Fibroblast of gingiva (primary cell): ENCODE data around the gene EML3.
"Not testable (repeated sequence)": the region's sequence is repeated elsewhere in the genome, so short reads cannot be mapped to it uniquely, and the experiment has no call there.

Experiments
- DNase-seq: peaks from one replicate; pipeline ENCODE4 v3.0.0-alpha.2; 2011; ENCODE audit warnings: low read depth

Gene EML3

GRCh38 chr11:62570903-62571302 is 41.7 kb downstream of the EML3 start:
- not testable (repeated sequence) for DNase-seq

GRCh38 chr11:62569611-62570010 is 43.0 kb downstream of the EML3 start:
- DNase-seq, result peak; percentile 50

- DNase-seq, result no peak
Measured at GRCh38 chr11:62567018-62567633, 45.4 kb downstream of the EML3 start.

GRCh38 chr11:62566247-62566646 is 46.3 kb downstream of the EML3 start:
- DNase-seq, result no peak

- DNase-seq, result no peak
Measured at GRCh38 chr11:62565100-62565802, 47.3 kb downstream of the EML3 start.

GRCh38 chr11:62561677-62562230 is 50.8 kb downstream of the EML3 start:
- DNase-seq, result not testable (repeated sequence)

GRCh38 chr11:62560566-62561103 is 51.9 kb downstream of the EML3 start:
- peak; percentile 98 for DNase-seq

GRCh38 chr11:62559626-62560025 is 52.9 kb downstream of the EML3 start:
- not testable (repeated sequence) for DNase-seq

- DNase-seq, result no peak
Measured at GRCh38 chr11:62559204-62559603, 53.4 kb downstream of the EML3 start.

- DNase-seq, result no peak
Measured at GRCh38 chr11:62558669-62559068, 53.9 kb downstream of the EML3 start.

- no peak for DNase-seq
Measured at GRCh38 chr11:62556875-62557631, 55.5 kb downstream of the EML3 start.

GRCh38 chr11:62556108-62556874 is 56.3 kb downstream of the EML3 start:
- DNase-seq, result peak; percentile 98

- peak; percentile 68 for DNase-seq
Measured at GRCh38 chr11:62555464-62556107, 57.0 kb downstream of the EML3 start.

GRCh38 chr11:62554387-62555167 is 58.0 kb downstream of the EML3 start:
- peak; percentile 52 for DNase-seq

GRCh38 chr11:62553839-62554361 is 58.7 kb downstream of the EML3 start:
- no peak for DNase-seq

GRCh38 chr11:62553080-62553838 is 59.3 kb downstream of the EML3 start:
- DNase-seq, result peak; percentile 96

GRCh38 chr11:62552485-62553079 is 60.0 kb downstream of the EML3 start:
- DNase-seq, result peak; percentile 40
